ENCODE results near the gene CTNNA3.

CTNNA3 gene

DNA sequence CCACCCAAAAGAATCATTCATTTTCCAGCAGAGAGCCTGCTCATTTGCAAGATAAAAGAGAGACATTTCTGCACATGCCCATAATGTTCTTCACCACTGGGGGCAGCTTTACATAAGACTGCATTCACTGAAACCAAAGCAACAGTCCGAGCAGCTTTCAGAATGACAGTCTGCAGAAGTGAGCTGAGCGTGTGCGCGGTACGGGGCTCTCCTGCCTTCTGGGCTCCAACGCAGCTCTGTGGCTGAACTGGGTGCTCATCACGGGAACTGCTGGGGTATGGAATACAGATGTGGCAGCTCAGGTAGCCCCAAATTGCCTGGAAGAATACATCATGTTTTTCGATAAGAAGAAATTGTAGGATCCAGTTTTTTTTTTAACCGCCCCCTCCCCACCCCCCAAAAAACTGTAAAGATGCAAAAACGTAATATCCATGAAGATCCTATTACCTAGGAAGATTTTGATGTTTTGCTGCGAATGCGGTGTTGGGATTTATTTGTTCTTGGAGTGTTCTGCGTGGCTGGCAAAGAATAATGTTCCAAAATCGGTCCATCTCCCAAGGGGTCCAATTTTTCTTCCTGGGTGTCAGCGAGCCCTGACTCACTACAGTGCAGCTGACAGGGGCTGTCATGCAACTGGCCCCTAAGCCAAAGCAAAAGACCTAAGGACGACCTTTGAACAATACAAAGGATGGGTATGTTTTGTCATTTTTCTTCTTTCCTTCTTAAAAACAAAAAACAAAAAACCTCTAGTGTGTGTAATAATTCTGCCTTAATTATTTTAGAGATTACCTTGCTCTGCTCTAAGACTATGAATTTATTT is 769.9 kb downstream of the CTNNA3 start, which contains the start of gene LRRTM3:
Gene LRRTM3 (plus strand): TSS at position 141 of the 820 bp plus-strand sequence.
- DNase-seq, result no peak

GRCh38 chr10:66925373-66925772 is 770.6 kb downstream of the CTNNA3 start:
- no peak for DNase-seq

DNA sequence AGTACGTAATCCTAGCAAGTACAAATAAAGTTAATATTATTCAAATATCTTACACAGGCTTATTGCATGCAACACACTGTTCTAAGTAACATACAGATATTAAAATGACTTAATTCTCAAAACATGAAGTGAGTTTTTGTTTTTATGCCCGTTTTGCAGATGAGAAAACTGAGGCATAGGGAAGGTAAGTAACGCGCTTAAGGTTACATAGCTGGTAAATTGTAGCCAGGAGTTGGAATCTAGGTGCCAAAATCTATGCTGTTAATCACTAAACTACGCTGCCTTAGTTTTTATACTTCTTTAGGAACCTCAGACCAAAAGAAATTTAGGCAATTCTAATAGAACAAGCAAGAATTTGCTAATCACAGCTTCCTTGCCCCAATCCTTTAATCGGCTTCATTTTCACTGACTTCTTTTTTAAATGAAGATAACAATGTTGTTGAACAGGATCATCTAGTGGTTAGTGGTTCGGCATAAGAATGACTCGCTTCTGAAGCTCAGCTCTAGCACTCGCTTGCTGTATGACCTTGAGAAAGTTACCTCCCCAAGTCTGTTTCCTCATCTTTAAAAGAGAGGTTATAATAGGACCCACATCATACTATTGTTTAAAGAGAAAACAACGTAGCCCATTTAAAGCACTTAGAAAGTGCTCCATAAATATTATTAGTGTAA is 771.2 kb downstream of the CTNNA3 start:
- DNase-seq, result no peak

- no peak for DNase-seq
Measured at GRCh38 chr10:66919248-66919647, 776.7 kb downstream of the CTNNA3 start.

DNA sequence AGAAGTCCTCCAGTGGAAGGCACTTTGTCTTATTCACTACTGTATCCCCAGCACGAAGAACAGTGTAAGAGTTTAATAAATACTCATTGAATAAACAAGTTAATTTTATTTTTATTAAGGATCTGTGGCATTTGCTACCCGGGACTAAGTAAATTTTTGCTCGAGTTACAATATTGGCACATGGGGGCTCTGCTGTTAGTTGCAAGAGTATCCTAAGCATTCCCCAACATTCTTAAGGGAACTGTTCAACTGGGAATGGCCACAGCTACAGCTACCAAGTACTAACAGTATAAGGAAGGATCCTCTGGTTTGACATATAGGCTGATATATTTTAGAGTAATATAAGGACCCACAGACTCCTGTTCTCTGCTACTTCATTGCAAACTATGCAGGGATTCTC is 778.9 kb downstream of the CTNNA3 start:
- no peak for DNase-seq

DNA sequence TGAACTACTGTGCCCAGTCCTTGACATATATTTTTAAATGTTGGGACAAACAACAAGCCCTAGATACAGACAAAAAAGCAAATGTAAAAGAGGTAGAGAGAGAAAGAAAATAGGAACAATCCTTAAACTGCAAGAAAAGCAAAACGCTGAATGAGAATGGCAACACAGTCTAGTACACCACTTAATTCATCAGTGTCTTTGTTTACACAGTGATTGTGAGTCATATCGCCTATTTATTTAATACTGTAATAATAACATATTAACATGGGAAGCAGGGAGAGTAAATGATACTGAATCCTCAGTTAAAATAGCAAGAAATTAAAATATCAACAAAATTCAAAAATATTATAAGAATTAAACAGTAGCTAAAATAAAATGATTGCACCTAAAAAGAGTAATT is 780.0 kb downstream of the CTNNA3 start:
- no peak for DNase-seq

- no peak for DNase-seq
Measured at GRCh38 chr10:66910671-66911070, 785.3 kb downstream of the CTNNA3 start.

DNA sequence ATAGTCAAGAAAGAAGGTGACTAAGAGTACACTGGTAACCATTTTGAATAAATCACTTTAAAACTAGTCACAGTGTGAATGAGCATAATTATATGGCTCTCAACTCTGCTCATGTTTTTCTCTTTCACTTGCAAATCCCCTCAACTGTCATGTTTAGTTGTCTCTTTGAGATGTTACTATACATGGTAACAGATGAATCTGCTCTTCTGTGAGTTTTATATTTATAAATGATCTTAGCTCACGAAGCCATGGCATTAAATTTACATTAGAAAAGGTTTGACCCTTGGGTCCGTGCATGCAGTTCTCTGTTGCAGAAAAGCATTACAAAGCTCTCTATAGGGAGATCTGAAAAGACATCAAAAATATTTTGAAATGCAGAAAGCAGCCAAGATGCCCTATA is 803.1 kb downstream of the CTNNA3 start:
- DNase-seq, result no peak

DNA sequence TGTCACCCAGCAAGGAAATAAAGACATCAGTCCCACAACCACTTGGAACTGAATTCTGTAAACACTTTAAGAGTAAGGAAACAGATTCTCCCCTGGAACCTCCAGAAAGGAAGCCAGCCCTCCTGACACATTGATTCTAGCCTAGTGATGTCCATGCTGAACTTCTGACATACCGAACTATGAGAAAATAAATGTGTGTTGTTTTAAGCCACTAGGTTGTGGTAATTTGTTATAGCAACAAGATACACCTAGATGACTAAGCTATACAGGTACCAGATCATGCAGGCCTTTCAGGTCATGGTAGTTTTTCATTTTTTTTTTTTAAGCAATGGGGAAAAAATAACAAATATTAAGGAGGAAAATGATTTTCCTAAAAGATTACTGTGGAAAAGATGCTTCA is 807.8 kb downstream of the CTNNA3 start:
- no peak for DNase-seq

- no peak for DNase-seq
Measured at GRCh38 chr10:66886848-66887247, 809.1 kb downstream of the CTNNA3 start.

- no peak for DNase-seq
Measured at GRCh38 chr10:66882271-66882670, 813.7 kb downstream of the CTNNA3 start.

- DNase-seq, result no peak
Measured at GRCh38 chr10:66881814-66882213, 814.2 kb downstream of the CTNNA3 start.

DNA sequence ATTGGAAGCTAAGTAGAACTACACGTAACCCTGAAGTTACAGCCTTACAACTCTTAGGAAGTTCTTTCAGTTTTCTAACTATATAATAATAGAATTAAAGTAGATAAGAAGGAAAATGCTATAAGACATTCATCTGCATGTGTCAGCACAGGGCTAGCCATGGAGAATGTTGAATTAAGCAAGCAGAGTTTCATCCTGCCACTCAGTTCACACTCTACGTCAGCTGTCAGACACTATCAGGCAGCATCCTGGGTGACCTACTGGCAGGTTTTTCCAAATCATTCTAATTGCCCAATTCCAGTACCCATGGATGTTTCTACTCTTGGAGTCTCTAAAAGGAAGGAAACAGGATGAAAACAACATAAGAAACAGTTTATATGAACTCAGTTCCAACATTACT is 815.2 kb downstream of the CTNNA3 start:
- no peak for DNase-seq

DNA sequence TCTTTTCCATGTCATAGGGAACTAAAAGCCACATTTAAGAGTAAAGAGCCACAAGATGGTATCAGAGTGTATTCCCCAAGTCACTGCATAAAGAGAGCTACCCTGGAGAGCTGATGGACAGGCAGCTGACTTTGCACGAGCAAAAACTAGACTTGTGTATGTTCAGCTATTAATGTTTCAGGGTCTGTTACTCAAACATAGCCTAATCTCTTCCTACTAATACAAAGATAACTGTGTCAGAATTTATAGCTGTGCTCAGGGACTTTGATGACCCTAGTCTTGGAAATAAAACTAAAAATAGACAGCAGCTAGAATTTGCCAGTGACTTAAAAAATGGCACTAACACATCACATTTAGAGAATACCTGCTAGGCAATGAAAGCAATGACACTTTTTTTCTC is 815.7 kb downstream of the CTNNA3 start:
- no peak for DNase-seq

GRCh38 chr10:66877361-66877760 is 818.6 kb downstream of the CTNNA3 start:
- DNase-seq, result no peak

DNA sequence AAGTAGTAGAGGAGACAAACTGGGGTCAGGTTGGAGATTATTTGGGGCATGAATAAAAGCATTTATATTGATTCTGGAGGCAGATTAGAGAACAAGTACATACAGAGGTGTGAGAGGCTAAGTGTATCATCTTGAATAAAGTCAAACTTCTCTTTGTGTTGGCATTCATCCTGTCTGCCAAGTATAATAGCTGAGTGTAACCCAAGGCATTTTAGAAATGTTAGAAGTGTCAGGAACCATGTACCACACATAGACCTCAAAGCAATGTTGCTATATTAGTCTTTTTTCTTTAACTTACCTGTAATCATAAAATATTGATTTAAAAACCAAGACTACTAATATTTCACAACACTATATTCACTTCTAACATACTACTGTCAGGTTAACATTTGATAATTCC is 826.4 kb downstream of the CTNNA3 start:
- DNase-seq, result no peak

DNA sequence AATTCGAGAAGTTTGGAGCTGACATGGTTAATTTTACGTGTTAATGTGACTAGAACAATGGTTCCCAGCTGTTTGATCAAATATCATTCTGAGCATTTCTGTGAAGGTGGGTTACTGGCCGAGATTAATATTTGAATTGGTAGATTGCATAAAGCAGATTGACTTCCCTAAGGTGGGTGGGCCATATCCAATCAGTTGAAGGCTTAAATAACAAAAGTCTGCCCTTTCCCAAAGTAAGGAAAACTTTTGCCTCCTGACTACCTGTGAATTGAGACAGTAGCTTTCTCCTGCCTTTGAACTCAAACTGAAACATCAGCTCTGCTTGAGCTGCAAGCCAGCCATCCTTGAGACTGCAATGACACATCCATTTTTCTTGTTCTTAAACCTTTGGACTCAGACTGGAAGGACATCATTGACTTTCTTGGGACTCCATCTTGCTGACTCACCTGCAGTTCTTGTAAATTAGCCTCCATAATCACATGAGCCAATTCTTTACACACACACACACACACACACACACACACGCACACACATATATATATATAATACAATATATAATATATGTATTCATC is 833.2 kb downstream of the CTNNA3 start:
- DNase-seq, result no peak

GRCh38 chr10:66860376-66860945 is 835.5 kb downstream of the CTNNA3 start:
- DNase-seq, result no peak

- no peak for DNase-seq
Measured at GRCh38 chr10:66852811-66853210, 843.2 kb downstream of the CTNNA3 start.

- no peak for DNase-seq
Measured at GRCh38 chr10:66848856-66849255, 847.1 kb downstream of the CTNNA3 start.

DNA sequence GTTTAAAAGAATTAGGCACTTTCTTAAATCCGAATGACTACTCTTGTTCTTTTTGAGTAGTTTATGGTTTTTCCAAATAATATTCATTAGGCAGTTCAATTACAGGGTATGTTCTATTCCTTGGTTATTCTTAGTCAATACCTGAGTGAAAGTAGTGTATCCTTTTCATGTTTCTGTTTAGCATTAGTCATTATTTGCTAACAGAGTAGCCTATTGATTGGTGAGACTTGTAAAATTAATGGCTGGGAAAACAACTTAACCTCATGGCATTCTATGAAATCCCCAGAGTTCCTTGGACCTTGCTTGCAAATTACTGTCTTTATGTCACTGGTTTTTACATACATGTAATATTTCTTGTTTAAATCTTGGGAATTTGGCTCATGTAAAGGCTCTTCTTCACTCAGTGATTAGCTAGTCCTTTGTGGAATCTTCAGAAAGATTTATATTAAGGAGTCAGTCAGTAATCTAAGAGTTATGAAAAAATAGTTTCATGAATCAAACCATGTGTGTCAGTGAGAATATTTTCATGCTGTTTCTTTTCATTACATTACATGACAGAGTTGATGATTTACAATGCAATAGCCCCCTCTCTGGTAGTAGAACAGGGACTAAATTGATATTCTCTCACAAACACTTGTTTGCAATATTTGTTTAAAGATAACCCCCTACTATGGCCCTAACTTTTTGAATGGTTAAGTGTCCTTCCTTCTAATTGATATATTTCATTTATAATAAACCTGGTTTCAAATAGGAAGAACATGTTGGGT is 851.6 kb downstream of the CTNNA3 start:
- DNase-seq, result no peak

- no peak for DNase-seq
Measured at GRCh38 chr10:66843396-66843795, 852.6 kb downstream of the CTNNA3 start.

- no peak for DNase-seq
Measured at GRCh38 chr10:66842867-66843266, 853.1 kb downstream of the CTNNA3 start.
